ENCODE measurements around the gene RANGAP1. TPM values are rescaled to one million over a fixed set of nuclear protein-coding genes. Genes with fewer than 3 reads are reported as not detected.
"Not testable (repeated sequence)": the region's sequence is repeated elsewhere in the genome, so short reads cannot be mapped to it uniquely, and the experiment has no call there.

The RANGAP1 gene
- total RNA-seq, 1 donor from 2014 or later = 46.2 TPM

GRCh38 chr22:41264408-41264941, 21.5 kb downstream of the RANGAP1 start:
- ATAC-seq = no peak
- intact Hi-C loops (cut with micrococcal nuclease) = no loop called here
- DNase-seq = no peak

- no peak for ATAC-seq
- intact Hi-C loops (cut with micrococcal nuclease) = no loop called here
- no peak for DNase-seq
These were observed 22.3 kb downstream of the RANGAP1 start for GRCh38 chr22:41263704-41264103.

GRCh38 chr22:41262250-41262765, 23.7 kb downstream of the RANGAP1 start:
- no peak for ATAC-seq
- intact Hi-C loops (cut with micrococcal nuclease) = no loop called here
- DNase-seq = no peak

- DNase-seq (peak; percentile 69), ATAC-seq (peak; percentile 70)
- intact Hi-C loops (cut with micrococcal nuclease) = no loop called here
These were observed 24.3 kb downstream of the RANGAP1 start for GRCh38 chr22:41261541-41262249.

GRCh38 chr22:41260871-41261270, 25.1 kb downstream of the RANGAP1 start:
- intact Hi-C loops (cut with micrococcal nuclease) = no loop called here
- ATAC-seq (peak; percentile 92), DNase-seq (peak; percentile 90)

GRCh38 chr22:41259756-41260155, 26.2 kb downstream of the RANGAP1 start:
- ATAC-seq; intact Hi-C loops (cut with micrococcal nuclease); DNase-seq: not testable (repeated sequence)

- DNase-seq (no peak), ATAC-seq (no peak)
- intact Hi-C loops (cut with micrococcal nuclease) = no loop called here
These were observed 28.3 kb downstream of the RANGAP1 start for GRCh38 chr22:41257696-41258095.

GRCh38 chr22:41256254-41257253, 29.4 kb downstream of the RANGAP1 start:
- DNase-seq (no peak), ATAC-seq (no peak)
- intact Hi-C loops (cut with micrococcal nuclease) = no loop called here

- intact Hi-C loops (cut with micrococcal nuclease) = no loop called here
- no peak for ATAC-seq
- no peak for DNase-seq
These were observed 31.8 kb downstream of the RANGAP1 start for GRCh38 chr22:41254230-41254629.

- intact Hi-C loops (cut with micrococcal nuclease) = no loop called here
- no peak for ATAC-seq
These were observed 33.6 kb downstream of the RANGAP1 start for GRCh38 chr22:41252365-41252764.

GRCh38 chr22:41250127-41250526, 35.9 kb downstream of the RANGAP1 start:
- DNase-seq = no peak
- intact Hi-C loops (cut with micrococcal nuclease) = no loop called here
- ATAC-seq = no peak

More at GRCh38 chr22:41252365-41252764, 33.6 kb downstream of the RANGAP1 start:
- no peak for DNase-seq

GRCh38 chr22:41249442-41249841, 36.5 kb downstream of the RANGAP1 start:
- intact Hi-C loops (cut with micrococcal nuclease) = no loop called here
- ATAC-seq (no peak), DNase-seq (no peak)

- intact Hi-C loops (cut with micrococcal nuclease) = no loop called here
- DNase-seq = peak; percentile 55
- peak; percentile 39 for ATAC-seq
These were observed 37.2 kb downstream of the RANGAP1 start for GRCh38 chr22:41248758-41249157.

- ATAC-seq (peak; percentile 13), DNase-seq (no peak)
These were observed 37.7 kb downstream of the RANGAP1 start for GRCh38 chr22:41248314-41248713.

GRCh38 chr22:41247703-41248102, 38.3 kb downstream of the RANGAP1 start:
- ATAC-seq (peak; percentile 83), DNase-seq (peak; percentile 79)
- intact Hi-C loops (cut with micrococcal nuclease) = no loop called here

More at GRCh38 chr22:41248314-41248713, 37.7 kb downstream of the RANGAP1 start:
- intact Hi-C loops (cut with micrococcal nuclease) = no loop called here

- intact Hi-C loops (cut with micrococcal nuclease) = no loop called here
- DNase-seq (no peak), ATAC-seq (no peak)
These were observed 40.0 kb downstream of the RANGAP1 start for GRCh38 chr22:41245917-41246499.

- ATAC-seq = peak; percentile 26
- intact Hi-C loops (cut with micrococcal nuclease) = no loop called here
These were observed 42.6 kb downstream of the RANGAP1 start for GRCh38 chr22:41243361-41243760.

GRCh38 chr22:41242396-41243117, 43.4 kb downstream of the RANGAP1 start:
- DNase-seq (no peak), ATAC-seq (no peak)
- intact Hi-C loops (cut with micrococcal nuclease) = no loop called here

More at GRCh38 chr22:41243361-41243760, 42.6 kb downstream of the RANGAP1 start:
- no peak for DNase-seq

Data from left ventricle myocardium superior (tissue), 1 donor.